Measurements from ENCODE around the gene NCOA1. TPM values are rescaled to one million over a fixed set of nuclear protein-coding genes. Genes with fewer than 3 reads are reported as not detected.
"Not testable (repeated sequence)": the region's sequence is repeated elsewhere in the genome, so short reads cannot be mapped to it uniquely, and the experiment has no call there.

Gene NCOA1
- total and polyA plus RNA-seq, 3 donors from 2014 or later = 52.3 to 124 (median 109) TPM

DNA sequence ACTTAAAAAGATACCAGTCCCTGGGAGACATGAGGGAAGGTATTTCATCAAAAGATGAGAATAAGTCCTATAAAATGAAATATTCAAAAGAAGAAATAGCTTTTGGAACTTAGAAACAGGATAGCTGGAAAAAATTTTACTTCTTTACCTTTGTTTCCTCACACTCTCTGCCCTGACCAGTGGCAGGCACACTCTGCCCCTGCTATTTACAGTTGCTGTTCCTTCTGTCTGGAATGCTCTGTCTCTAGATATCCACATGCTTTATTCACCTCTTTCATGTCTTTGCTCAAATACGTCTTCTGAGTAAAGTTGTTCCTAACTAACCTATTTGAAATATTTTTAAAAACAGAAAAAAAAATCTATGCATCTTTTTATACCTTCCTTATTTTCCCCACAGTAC lies 176.5 kb downstream of the NCOA1 start:
- TF ChIP-seq, protein P1, sequence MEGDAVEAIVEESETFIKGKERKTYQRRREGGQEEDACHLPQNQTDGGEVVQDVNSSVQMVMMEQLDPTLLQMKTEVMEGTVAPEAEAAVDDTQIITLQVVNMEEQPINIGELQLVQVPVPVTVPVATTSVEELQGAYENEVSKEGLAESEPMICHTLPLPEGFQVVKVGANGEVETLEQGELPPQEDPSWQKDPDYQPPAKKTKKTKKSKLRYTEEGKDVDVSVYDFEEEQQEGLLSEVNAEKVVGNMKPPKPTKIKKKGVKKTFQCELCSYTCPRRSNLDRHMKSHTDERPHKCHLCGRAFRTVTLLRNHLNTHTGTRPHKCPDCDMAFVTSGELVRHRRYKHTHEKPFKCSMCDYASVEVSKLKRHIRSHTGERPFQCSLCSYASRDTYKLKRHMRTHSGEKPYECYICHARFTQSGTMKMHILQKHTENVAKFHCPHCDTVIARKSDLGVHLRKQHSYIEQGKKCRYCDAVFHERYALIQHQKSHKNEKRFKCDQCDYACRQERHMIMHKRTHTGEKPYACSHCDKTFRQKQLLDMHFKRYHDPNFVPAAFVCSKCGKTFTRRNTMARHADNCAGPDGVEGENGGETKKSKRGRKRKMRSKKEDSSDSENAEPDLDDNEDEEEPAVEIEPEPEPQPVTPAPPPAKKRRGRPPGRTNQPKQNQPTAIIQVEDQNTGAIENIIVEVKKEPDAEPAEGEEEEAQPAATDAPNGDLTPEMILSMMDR (IDR thresholded peaks at IDR 0.05) = no peak
- no peak for TF ChIP-seq POLR2A (IDR thresholded peaks at IDR 0.05)
- Histone ChIP-seq H3K27ac (no peak overlapping the region), H3K4me1 (no peaks in the 10 kb centered on the region), H3K4me3 (no peak overlapping the region), H3K9me3 (no peaks in the 10 kb centered on the region), H3K36me3 (ENCODE audit: low read depth, missing control alignments) (no peaks in the 10 kb centered on the region), H3K27me3 (no peaks in the 10 kb centered on the region)
- intact Hi-C loops (cut with DNase I; ENCODE audit: low total_unique reads) = no loop called here
- no peak for DNase-seq
- WGBS, 2 donors = 53 to 74% methylated on average over 1 of the region's 1 CpG

DNA sequence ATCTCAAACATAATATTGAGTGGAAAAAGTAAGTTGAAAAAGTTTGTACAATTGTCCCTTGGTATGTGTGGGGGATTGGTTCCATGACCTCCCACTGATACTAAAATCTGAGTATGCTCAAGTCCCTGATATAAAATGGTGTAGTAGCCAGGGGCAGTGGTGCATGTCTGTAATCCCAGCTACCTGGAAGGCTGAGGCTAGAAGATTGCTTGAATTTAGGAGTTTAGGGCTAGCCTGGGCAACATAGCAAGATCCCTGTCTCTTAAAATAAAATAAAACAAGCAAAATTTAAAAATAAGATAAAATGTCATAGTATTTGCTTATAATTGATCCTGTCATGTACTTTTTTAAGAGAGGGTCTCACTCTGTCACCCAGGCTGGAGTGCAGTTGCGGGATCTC lies 180.2 kb downstream of the NCOA1 start:
- no peak for TF ChIP-seq POLR2A (IDR thresholded peaks at IDR 0.05)
- TF ChIP-seq, protein P1 (IDR thresholded peaks at IDR 0.05) = no peak
- H3K4me1 ChIP-seq = no peaks in the 10 kb centered on the region
- no peaks in the 10 kb centered on the region for H3K27me3 ChIP-seq
- H3K36me3 ChIP-seq (ENCODE audit: low read depth, missing control alignments) = no peaks in the 10 kb centered on the region
- no peaks in the 10 kb centered on the region for H3K9me3 ChIP-seq
- 94 to 100% methylated on average over 1 of the region's 1 CpG for WGBS, 2 donors
- no peak for DNase-seq
- H3K4me3 ChIP-seq = no peak overlapping the region
- H3K27ac ChIP-seq = no peak overlapping the region
- intact Hi-C loops (cut with DNase I; ENCODE audit: low total_unique reads) = no loop called here

DNA sequence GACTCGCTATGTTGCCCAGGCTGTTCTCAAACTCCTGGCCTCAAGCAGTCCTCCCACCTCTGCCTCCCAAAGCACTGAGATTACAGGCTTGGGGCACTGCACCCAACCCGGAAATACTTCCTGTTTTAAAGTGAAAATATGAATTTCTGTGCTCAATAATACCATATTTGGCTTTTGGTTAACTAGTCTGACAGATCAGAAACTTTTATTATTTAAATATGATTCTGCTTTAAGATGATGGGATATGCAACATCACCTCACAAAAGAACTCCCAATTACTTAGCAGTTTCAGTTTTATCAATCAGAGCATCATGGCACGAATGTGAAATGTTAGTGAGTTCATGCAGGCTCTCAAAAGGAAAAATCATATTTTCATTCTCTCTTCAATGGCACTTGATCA lies 181.5 kb downstream of the NCOA1 start:
- Histone ChIP-seq H3K27ac (no peak overlapping the region), H3K27me3 (no peaks in the 10 kb centered on the region), H3K4me1 (no peaks in the 10 kb centered on the region), H3K36me3 (ENCODE audit: low read depth, missing control alignments) (no peaks in the 10 kb centered on the region), H3K9me3 (no peaks in the 10 kb centered on the region), H3K4me3 (no peak overlapping the region)
- TF ChIP-seq, protein P1 (IDR thresholded peaks at IDR 0.05) = no peak
- TF ChIP-seq POLR2A (IDR thresholded peaks at IDR 0.05) = no peak
- 53 to 76% methylated on average over 3 of the region's 3 CpGs for WGBS, 2 donors
- intact Hi-C loops (cut with DNase I; ENCODE audit: low total_unique reads) = no loop called here
- no peak for DNase-seq

DNA sequence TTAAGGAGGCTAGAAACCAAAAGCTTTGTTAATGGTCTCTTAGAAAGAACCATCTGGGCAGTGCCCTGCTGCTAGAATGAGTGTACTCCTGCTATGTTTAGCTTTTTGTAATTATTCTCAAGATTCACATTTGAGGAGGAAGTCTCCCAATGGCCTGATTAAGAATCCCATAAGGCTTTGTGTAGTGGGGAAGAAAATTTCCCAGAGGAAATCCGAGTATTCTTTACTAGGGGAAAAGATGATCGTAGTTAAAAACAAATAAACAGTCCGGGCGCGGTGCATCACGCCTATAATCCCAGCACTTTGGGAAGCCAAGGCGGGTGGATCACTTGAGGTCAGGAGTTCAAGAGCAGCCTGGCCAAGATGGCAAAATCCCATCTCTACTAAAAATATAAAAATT lies 184.3 kb downstream of the NCOA1 start:
- Histone ChIP-seq H3K4me1 (no peaks in the 10 kb centered on the region), H3K4me3 (no peak overlapping the region), H3K27ac (no peak overlapping the region), H3K27me3 (no peaks in the 10 kb centered on the region), H3K36me3 (ENCODE audit: low read depth, missing control alignments) (no peaks in the 10 kb centered on the region), H3K9me3 (no peaks in the 10 kb centered on the region)
- TF ChIP-seq, protein P1 (IDR thresholded peaks at IDR 0.05) = no peak
- TF ChIP-seq POLR2A (IDR thresholded peaks at IDR 0.05) = no peak
- 87 to 88% methylated on average over 7 of the region's 7 CpGs for WGBS, 2 donors
- intact Hi-C loops (cut with DNase I; ENCODE audit: low total_unique reads) = no loop called here
- DNase-seq = no peak

DNA sequence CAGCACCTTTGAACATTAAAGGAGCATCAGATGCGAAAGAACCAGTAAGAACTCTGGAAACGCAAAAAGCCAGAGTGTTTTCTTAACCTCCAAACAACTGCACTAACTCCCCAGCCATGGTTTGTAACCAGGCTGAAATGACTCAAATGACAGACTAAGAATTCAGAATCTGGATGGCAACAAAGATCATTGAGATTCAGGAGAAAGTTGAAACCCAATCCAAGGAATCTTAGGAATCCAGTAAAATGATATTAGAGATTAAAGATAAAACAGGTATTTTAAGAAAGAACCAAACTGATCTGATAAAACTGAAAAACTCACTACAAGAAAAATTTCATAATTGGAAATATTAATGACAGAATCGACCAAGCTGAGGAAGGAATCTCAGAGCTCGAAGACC lies 185.4 kb downstream of the NCOA1 start:
- 83 to 91% methylated on average over 4 of the region's 4 CpGs for WGBS, 2 donors
- no peaks in the 10 kb centered on the region for H3K4me1 ChIP-seq
- H3K36me3 ChIP-seq (ENCODE audit: low read depth, missing control alignments) = no peaks in the 10 kb centered on the region
- no peak for TF ChIP-seq POLR2A (IDR thresholded peaks at IDR 0.05)
- TF ChIP-seq, protein P1 (IDR thresholded peaks at IDR 0.05) = no peak
- no peak overlapping the region for H3K4me3 ChIP-seq
- H3K27ac ChIP-seq = no peak overlapping the region
- H3K9me3 ChIP-seq = no peaks in the 10 kb centered on the region
- no peak for DNase-seq
- intact Hi-C loops (cut with DNase I; ENCODE audit: low total_unique reads) = no loop called here
- H3K27me3 ChIP-seq = no peaks in the 10 kb centered on the region

DNA sequence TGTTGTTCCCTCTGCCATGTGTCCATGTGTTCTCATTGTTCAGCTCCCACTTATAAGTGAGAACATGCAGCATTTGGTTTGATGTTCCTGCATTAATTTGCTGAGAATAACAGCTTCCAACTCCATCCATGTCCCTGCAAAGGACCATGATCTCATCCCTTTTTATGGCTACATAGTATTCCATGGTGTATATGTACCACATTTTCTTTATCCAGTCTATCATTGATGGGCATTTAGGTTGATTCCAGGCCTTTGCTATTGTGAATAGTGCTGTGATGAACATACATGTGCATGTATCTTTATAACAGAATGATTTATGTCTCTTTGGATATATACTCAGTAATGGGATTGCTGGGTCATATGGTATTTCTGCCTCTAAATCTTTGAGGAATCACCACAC lies 187.0 kb downstream of the NCOA1 start:
- H3K4me3 ChIP-seq; H3K4me1 ChIP-seq; H3K27ac ChIP-seq; H3K9me3 ChIP-seq; H3K36me3 ChIP-seq (ENCODE audit: low read depth, missing control alignments); intact Hi-C loops (cut with DNase I; ENCODE audit: low total_unique reads); H3K27me3 ChIP-seq; DNase-seq: not testable (repeated sequence)

All from testis (tissue), 3 donors.